HFFc6 (cell line): ENCODE results near the gene FUCA2. TPM values are rescaled to one million over a fixed set of nuclear protein-coding genes. Genes with fewer than 3 reads are reported as not detected.

Experiments
- DNase-seq: peaks from one replicate; pipeline ENCODE4 v3.0.0-alpha.2; 2018
- H3K27ac Mint-ChIP-seq: 2 replicates; pipeline ENCODE4 v1.8.0; 2020; ENCODE audit warnings: mild to moderate bottlenecking, mixed read lengths
- H3K27me3 Mint-ChIP-seq: 2 replicates; pipeline ENCODE4 v1.8.0; 2021; ENCODE audit warnings: mild to moderate bottlenecking, moderate library complexity, mixed read lengths; ENCODE audit not compliant: insufficient read depth
- H3K36me3 Mint-ChIP-seq: 2 replicates; pipeline ENCODE4 v1.8.0; 2021; ENCODE audit warnings: low read depth, mixed read lengths
- H3K4me1 Mint-ChIP-seq: 2 replicates; pipeline ENCODE4 v1.8.0; 2020; ENCODE audit warnings: low read depth, mixed read lengths
- H3K4me3 Mint-ChIP-seq: 2 replicates; pipeline ENCODE4 v1.8.0; 2020; ENCODE audit warnings: mild to moderate bottlenecking, moderate library complexity, mixed read lengths
- H3K9me3 Mint-ChIP-seq: 2 replicates; pipeline ENCODE4 v1.8.0; 2020; ENCODE audit warnings: mild to moderate bottlenecking, mixed read lengths
- CTCF ChIP-seq: fragments of 200-600 bp; sonication (generic); IDR thresholded peaks from 2 replicates; pipeline ENCODE4 v1.5.0; 2021; ENCODE audit warnings: antibody characterized with exemption, mild to moderate bottlenecking
- long read RNA-seq: library from polyadenylated mRNA; unstranded; transcript quantifications from one replicate; pipeline ENCODE4 v2.0.0, GENCODE V29; 2019
- total RNA-seq, 6 experiments: library from RNA; stranded (reverse); fragmentation: NEBNext Ultra II Directional; extraction: Animal tissue kit (Norgen Biotek cat#: 25700); gene quantifications; 2 replicates in 1 of 6; 3 replicates in 5 of 6; pipeline ENCODE4 v1.2.3, GENCODE V29; 2021

FUCA2 gene
- 100 to 1,000 TPM in 4 of 6 experiments, 10 to 100 TPM in 2; 86.4 to 126 (median 121) TPM for total RNA-seq
- long read RNA-seq, transcript FUCA2-201 (7 exons, 2,356 nt) = major isoform, 173 of 202 reads
- long read RNA-seq, partial matches to known transcripts = 11 of 202 reads
- long read RNA-seq, other reads (novel, unspliced or antisense) = 18 of 202 reads

- DNase-seq = peak; percentile 76
- Mint-ChIP-seq H3K4me1 (peaks cover 55% of the 10 kb centered on the region), H3K27me3 (peaks cover 1% of the 10 kb centered on the region; the same call in 1 of the 2 replicates), H3K27ac (peak within 1 kb of the TSS; percentile 90), H3K9me3 (no peaks in the 10 kb centered on the region), H3K36me3 (peaks cover 17% of the 10 kb centered on the region; the same call in 1 of the 2 replicates), H3K4me3 (peak within 1 kb of the TSS; percentile 91)
- no peak for TF ChIP-seq CTCF
Observed at GRCh38 chr6:143510991-143511891, at the start of gene FUCA2. Gene FUCA2, minus strand, starts transcription at chr6:143511720. Its CDS starts 86 bp downstream, at chr6:143511634.

- Mint-ChIP-seq H3K27me3 (no peaks in the 10 kb centered on the region), H3K4me3 (no peak overlapping the region), H3K9me3 (no peaks in the 10 kb centered on the region), H3K4me1 (peaks cover 12% of the 10 kb centered on the region), H3K36me3 (no peaks in the 10 kb centered on the region), H3K27ac (no peak overlapping the region)
- no peak for TF ChIP-seq CTCF
- DNase-seq = no peak
Observed at GRCh38 chr6:143561105-143561704, 49.7 kb upstream of the FUCA2 start.

- Mint-ChIP-seq H3K9me3 (no peaks in the 10 kb centered on the region), H3K4me1 (peaks cover 32% of the 10 kb centered on the region), H3K27me3 (no peaks in the 10 kb centered on the region), H3K27ac (no peak overlapping the region), H3K36me3 (no peaks in the 10 kb centered on the region), H3K4me3 (no peak overlapping the region)
- no peak for DNase-seq
- no peak for TF ChIP-seq CTCF
Observed at GRCh38 chr6:143559051-143559660, 47.6 kb upstream of the FUCA2 start.

GRCh38 chr6:143556529-143556928 lies 45.0 kb upstream of the FUCA2 start:
- DNase-seq = peak; percentile 90
- no peaks in the 10 kb centered on the region for H3K36me3 Mint-ChIP-seq
- H3K27me3 Mint-ChIP-seq = 0 out of 2 replicates have a peak, but pooled peaks cover 1% of the 10 kb centered on the region
- peak overlapping the region; percentile 62 for H3K4me3 Mint-ChIP-seq
- peak overlapping the region; percentile 95 for H3K27ac Mint-ChIP-seq
- no peaks in the 10 kb centered on the region for H3K9me3 Mint-ChIP-seq
- TF ChIP-seq CTCF = no peak
- peaks cover 51% of the 10 kb centered on the region for H3K4me1 Mint-ChIP-seq

- H3K27me3 Mint-ChIP-seq = peaks cover 1% of the 10 kb centered on the region; the same call in 1 of the 2 replicates
- H3K4me3 Mint-ChIP-seq = peak overlapping the region; percentile 64; the same call in 1 of the 2 replicates
- peak overlapping the region; percentile 95 for H3K27ac Mint-ChIP-seq
- H3K36me3 Mint-ChIP-seq = no peaks in the 10 kb centered on the region
- no peak for TF ChIP-seq CTCF
- no peaks in the 10 kb centered on the region for H3K9me3 Mint-ChIP-seq
- no peak for DNase-seq
- H3K4me1 Mint-ChIP-seq = peaks cover 51% of the 10 kb centered on the region
Observed at GRCh38 chr6:143555582-143555981, 44.1 kb upstream of the FUCA2 start.
